ENCODE results near the gene EFCAB6. TPM values are rescaled to one million over a fixed set of nuclear protein-coding genes. Genes with fewer than 3 reads are reported as not detected.

Gene EFCAB6
- total and polyA plus RNA-seq, 10 of the 15 experiments (the other 5 are each of a cell fraction or from before 2014, with no cell fraction given) = 0.05 to 0.42 (median 0.19) TPM

- TF ChIP-seq POLR2AphosphoS2 (IDR thresholded peaks at IDR 0.05; ENCODE audit: low read depth, low read length) (no peak), ZNF207 (IDR thresholded peaks at IDR 0.05; ENCODE audit: borderline replicate concordance) (no peak), RELA (IDR thresholded peaks at IDR 0.05; ENCODE audit: borderline replicate concordance, partially characterized antibody) (no peak), ZNF24 (IDR thresholded peaks at IDR 0.05) (no peak)
Measured at GRCh38 chr22:43533156-43533530, 279.0 kb downstream of the EFCAB6 start (continued).

- in situ Hi-C loops (cut with MboI) (no loop called here), intact Hi-C loops (cut with micrococcal nuclease; ENCODE audit: unreplicated experiment) (no loop called here)
- no peak overlapping the region for H3K27ac ChIP-seq (ENCODE audit: control insufficient read depth, insufficient read depth)
- H3K9ac ChIP-seq (ENCODE audit: control insufficient read depth, insufficient read depth, low read length) = no peak overlapping the region
- H3K27me3 ChIP-seq (replicated peaks in 1 of 2; ENCODE audit: control insufficient read depth in 2 of 2, insufficient read depth in 2 of 2, low read length in 1 of 2) = no peaks in the 10 kb centered on the region; a peak in 1 of 4 replicates
- WGBS (ENCODE audit: insufficient coverage, insufficient replicate concordance, low lambda C conversion rate, missing lambda C conversion rate) = 25% methylated on average over 16 of the region's 17 CpGs
- FAIRE-seq = no peak
- SMC1A ChIA-PET (ENCODE audit: uncharacterized antibody, unreplicated experiment) = no interaction called here
- no peaks in the 10 kb centered on the region for H3K9me3 ChIP-seq (replicated peaks; ENCODE audit: control insufficient read depth, insufficient read depth, low read length)
- H3K4me1 ChIP-seq (ENCODE audit: control insufficient read depth, insufficient read depth, low read length) = no peaks in the 10 kb centered on the region
- RAD21 ChIA-PET (ENCODE audit: unreplicated experiment) = no interaction called here
- H3K4me2 ChIP-seq (ENCODE audit: control insufficient read depth, insufficient read depth) = no peak overlapping the region
- ATAC-seq = no peak
- no peak overlapping the region for H3K4me3 ChIP-seq
- no peak for DNase-seq (ENCODE audit: low read depth, low spot score)
- H4K20me1 ChIP-seq (ENCODE audit: control insufficient read depth, insufficient read depth) = no peaks in the 10 kb centered on the region
- POLR2A ChIA-PET = interaction anchor here (0.7 kb wide), 1 partner anchor 293 kb away, joined by 4 read pairs; no protein-coding TSS in a partner anchor
- no peak overlapping the region for H2AFZ ChIP-seq (ENCODE audit: control insufficient read depth, low read depth, low read length)
- H3K36me3 ChIP-seq (ENCODE audit: control insufficient read depth in 2 of 2, insufficient read depth in 2 of 2, low read length in 1 of 2) = no peaks in the 10 kb centered on the region
- no peaks in the 10 kb centered on the region for H3K79me2 ChIP-seq (ENCODE audit: control insufficient read depth, insufficient read depth, low read length)
- BruUV-seq (replicated peaks) = no TSS peak
- CTCF ChIA-PET = interaction anchor here (0.6 kb wide), 1 partner anchor 420 kb away, joined by 4 read pairs; no protein-coding TSS in a partner anchor
- TF ChIP-seq RCOR1 (conservative IDR thresholded peaks at IDR 0.05; ENCODE audit: low read depth, low read length) (no peak), EGR1 (IDR thresholded peaks at IDR 0.05; ENCODE audit: borderline replicate concordance in 1 of 2, low read depth in 2 of 2, low read length in 2 of 2) (no peak), CHD1 (IDR thresholded peaks at IDR 0.05; ENCODE audit: low read depth, low read length) (no peak), FOXM1 (IDR thresholded peaks at IDR 0.05; ENCODE audit: low read depth, low read length) (no peak), EED (IDR thresholded peaks at IDR 0.05; ENCODE audit: low read depth) (no peak), ZBTB40 (IDR thresholded peaks at IDR 0.05; ENCODE audit: borderline replicate concordance) (no peak), SMARCA5 (IDR thresholded peaks at IDR 0.05) (no peak), ZBTB11 (CRISPR knock-in tag; IDR thresholded peaks at IDR 0.05) (no peak), STAT3 (IDR thresholded peaks at IDR 0.05; ENCODE audit: low read depth, low read length) (no peak), SUPT20H (IDR thresholded peaks at IDR 0.05; ENCODE audit: borderline replicate concordance, control insufficient read depth, low read depth, low read length) (no peak), RAD21 (IDR thresholded peaks at IDR 0.05; ENCODE audit: insufficient read depth, low read depth, low read length) (no peak)
Measured at GRCh38 chr22:43532301-43533155, 279.6 kb downstream of the EFCAB6 start.

All from GM12878 (cell line).